HG03039 (cell line): ENCODE measurements around the gene IFIT1B.
A peak's percentile ranks its signal among the peaks of the same experiment; 100 is the strongest.
"Not testable (repeated sequence)": the region's sequence is repeated elsewhere in the genome, so short reads cannot be mapped to it uniquely, and the experiment has no call there.

ENCODE experiments used
- ATAC-seq: cut with Tn5 transposase; IDR thresholded peaks from one replicate; pipeline ENCODE4 v1.9.1; 2021; ENCODE audit warnings: mild to moderate bottlenecking, moderate library complexity; ENCODE audit not compliant: unreplicated experiment

The IFIT1B gene

GRCh38 chr10:89379103-89379502, 1.2 kb downstream of the IFIT1B start:
- no peak for ATAC-seq

- ATAC-seq: no peak
These were observed 4.9 kb downstream of the IFIT1B start for GRCh38 chr10:89382757-89383156.

DNA sequence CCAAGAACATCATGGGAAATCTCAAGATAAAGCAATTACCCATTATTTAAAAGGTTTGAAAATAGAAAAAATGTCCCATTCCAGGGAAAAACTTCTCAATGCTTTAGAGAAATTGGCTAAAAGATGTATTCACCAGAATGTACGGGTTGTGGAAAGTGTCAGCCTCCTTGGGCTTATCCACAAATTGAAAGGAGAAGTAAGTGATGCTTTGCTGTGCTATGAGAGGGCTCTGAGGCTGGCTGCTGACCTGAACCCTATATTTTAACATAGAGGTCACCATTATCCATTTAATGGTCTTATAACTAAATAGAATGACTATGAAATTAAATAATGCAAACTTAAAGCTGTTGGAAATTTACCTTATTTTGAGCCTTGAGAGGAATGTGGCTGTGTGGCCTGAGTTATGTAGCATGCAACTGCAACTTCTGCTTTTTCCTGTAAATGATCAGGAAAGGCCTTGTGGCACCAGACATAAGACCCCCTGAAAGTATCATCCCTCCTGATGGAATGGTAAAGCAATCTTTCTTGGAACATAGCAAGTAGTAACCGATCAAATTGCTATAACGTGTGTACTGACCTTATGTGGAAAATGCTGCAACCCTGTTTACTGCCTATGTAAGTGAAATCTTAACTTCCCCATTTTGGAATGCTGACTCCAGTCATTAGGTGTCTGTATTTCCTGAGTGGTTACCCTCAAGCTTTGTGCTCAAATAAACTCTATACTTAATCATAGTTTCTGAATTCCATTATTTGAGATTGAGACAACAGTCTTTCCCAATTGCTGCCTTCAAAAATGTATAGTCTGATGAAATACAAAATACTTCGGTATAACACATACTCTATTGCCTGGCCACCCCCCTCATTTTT, 6.9 kb downstream of the IFIT1B start:
- ATAC-seq: no peak

GRCh38 chr10:89388806-89389205, 10.9 kb downstream of the IFIT1B start:
- no peak for ATAC-seq

DNA sequence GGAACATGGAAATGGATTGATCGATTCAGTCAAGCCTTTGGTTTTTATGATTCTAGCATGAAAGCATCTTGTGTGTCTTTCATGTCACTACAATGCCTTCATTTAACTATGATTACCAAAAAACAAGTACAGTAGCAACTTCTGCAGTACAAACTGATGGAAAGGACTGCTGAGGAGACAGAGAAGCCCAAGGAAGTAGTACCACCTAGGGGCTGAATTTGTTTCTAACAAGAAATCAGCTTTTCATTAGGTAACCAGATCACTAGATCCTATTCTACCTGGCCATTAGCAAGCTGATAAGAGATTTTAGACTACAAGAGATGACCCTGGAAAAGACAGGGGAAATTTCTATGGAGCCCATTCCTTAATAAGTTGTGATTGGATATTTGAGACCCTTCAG, 11.4 kb downstream of the IFIT1B start:
- ATAC-seq: no peak

DNA sequence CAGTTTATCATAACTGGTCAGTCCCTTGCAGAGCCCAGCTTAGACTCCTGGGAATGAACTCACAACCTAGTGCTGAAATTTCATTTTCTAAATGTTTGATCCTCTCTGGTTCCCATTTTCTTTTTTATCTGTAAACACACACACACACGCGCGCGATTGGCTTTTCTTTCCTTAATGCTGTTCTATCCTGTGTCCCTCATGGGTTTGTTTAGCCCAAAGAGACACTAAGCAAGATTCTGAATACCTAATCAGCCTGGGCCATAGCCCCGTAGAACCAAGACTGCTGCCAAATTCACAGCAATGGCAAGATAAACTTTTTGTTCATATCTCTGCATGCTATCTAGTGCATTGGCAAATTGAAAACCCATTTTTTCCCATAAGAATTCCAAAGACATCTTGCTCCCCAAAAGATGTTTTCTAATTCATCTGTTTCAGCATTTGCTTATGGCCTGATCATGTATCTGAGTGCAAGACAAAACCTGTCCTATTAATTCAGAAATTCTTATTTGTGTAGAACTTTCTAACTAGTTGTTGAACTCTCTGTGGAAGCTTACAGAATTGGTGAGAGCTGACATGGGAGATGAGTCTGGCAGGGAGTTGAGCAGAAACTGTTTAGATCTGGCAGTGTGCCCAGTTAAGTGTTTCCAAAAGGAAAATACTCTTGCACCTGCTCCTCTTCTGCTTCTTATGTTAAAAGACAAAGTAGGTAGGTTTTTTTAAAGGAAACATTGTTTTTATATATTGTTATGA, 12.8 kb downstream of the IFIT1B start:
- ATAC-seq: no peak

GRCh38 chr10:89391226-89391576, 13.3 kb downstream of the IFIT1B start:
- not testable (repeated sequence) for ATAC-seq

DNA sequence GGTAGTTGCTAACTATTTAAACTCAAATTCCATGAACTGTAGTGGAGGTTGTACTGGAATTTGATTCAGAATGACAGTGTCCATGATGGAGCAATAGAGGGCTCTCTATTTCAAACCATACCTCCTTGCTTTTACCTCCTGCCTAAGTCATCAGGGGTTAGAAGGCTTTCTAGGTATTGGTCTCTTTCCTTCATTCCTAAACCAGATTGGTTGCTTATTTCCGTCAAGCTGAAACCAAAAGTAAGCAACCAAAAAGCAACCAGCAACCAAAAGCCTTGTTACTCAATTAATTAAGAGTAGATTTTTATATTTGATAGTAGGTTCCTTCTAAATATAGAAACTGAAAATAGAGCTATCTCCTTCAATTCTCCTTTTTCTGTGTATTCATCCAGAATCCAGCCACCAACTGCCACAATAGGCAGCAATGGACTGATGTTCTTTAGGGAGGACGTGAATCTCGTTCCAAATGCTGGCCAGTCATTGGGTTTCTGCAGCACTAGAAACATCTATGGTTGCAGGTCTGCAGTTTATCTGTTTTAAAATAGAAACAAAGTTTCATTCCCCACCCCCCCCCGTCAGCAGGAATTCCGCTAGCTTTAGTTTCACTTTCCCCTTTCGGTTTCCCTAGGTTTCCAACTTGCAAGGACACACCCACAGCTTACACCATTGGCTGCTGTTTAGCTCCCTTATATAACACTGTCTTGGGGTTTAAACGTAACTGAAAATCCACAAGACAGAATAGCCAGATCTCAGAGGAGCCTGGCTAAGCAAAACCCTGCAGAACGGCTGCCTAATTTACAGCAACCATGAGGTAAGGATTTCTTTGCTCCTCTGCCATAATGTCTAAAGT, 14.3 kb downstream of the IFIT1B start, which contains the start of gene IFIT1:
Gene IFIT1, plus strand, starts transcription at position 717 of the 850 bp plus-strand sequence. Its CDS starts 90 bp downstream, at position 807.
- peak; percentile 60 for ATAC-seq

- ATAC-seq: peak; percentile 23
These were observed 15.1 kb downstream of the IFIT1B start for GRCh38 chr10:89392974-89393373.

DNA sequence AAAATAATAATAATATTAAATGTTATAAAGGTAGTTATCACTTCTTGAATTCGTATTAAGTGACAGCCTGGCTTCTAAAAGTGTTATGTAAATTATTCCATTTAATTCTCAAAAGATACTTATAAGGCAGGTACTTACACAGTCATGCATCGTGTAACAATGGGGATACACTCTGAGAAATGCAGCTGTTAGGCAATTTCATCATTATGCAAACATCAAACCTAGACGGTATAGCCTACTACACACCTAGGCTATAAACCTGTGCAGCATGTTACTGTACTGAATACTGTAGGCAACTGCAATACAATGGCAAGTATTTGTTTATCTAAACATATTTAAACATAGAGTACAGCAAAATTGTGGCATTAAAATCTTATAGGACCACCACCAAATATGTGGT, 16.0 kb downstream of the IFIT1B start:
- ATAC-seq: no peak

- ATAC-seq: no peak
These were observed 17.3 kb downstream of the IFIT1B start for GRCh38 chr10:89395141-89395540.

GRCh38 chr10:89398003-89398749, 20.3 kb downstream of the IFIT1B start:
- ATAC-seq: no peak

GRCh38 chr10:89399956-89400355, 22.1 kb downstream of the IFIT1B start:
- no peak for ATAC-seq

GRCh38 chr10:89403043-89403442, 25.2 kb downstream of the IFIT1B start:
- ATAC-seq: no peak

- no peak for ATAC-seq
These were observed 26.5 kb downstream of the IFIT1B start for GRCh38 chr10:89404104-89405047.

GRCh38 chr10:89406178-89406577, 28.3 kb downstream of the IFIT1B start:
- not testable (repeated sequence) for ATAC-seq

GRCh38 chr10:89407792-89408191, 29.9 kb downstream of the IFIT1B start:
- not testable (repeated sequence) for ATAC-seq

- ATAC-seq: not testable (repeated sequence)
These were observed 31.4 kb downstream of the IFIT1B start for GRCh38 chr10:89409282-89409681.

DNA sequence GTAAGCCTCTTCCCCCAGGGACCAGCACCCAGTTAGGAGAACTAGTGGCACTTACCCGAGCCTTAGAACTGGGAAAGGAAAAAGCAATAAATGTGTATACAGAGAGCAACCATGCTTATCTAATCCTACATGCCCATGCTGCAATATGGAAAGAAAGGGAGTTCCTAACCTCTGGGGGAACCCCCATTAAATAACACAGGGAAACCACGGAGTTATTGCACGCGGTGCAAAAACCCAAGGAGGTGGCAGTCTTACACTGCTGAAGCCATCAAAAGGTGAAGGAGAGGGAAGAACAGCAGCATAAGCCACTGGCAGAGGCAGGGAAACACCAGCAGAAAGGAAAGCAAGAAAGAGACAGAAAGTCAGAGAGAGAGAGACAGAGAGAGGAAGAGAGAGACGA, 32.7 kb downstream of the IFIT1B start:
- not testable (repeated sequence) for ATAC-seq
